Mesenchymal stem cell (in vitro differentiated cells and primary cell): ENCODE measurements around the gene CRELD1.

Source experiments
- DNase-seq: peaks from one replicate; pipeline ENCODE4 v3.0.0-alpha.2; 2013
- H2AFZ ChIP-seq: one replicate; pipeline ENCODE4 v1.6.1; 2013; ENCODE audit warnings: low read depth, mild to moderate bottlenecking, control low read depth, inconsistent platforms, low read length, moderate library complexity
- H2AK5ac ChIP-seq: 2 replicates; pipeline ENCODE4 v1.6.1; 2013; ENCODE audit warnings: low read length, moderate library complexity, mild to moderate bottlenecking, inconsistent platforms; ENCODE audit not compliant: severe bottlenecking
- H2BK120ac ChIP-seq: one replicate; pipeline ENCODE4 v1.6.1; 2013; ENCODE audit warnings: low read depth, mild to moderate bottlenecking, inconsistent platforms, low read length, moderate library complexity
- H2BK12ac ChIP-seq, 2 experiments: one replicate each; pipeline ENCODE4 v1.6.1; 2013; ENCODE audit warnings: inconsistent platforms in 2 of 2, low read length in 2 of 2, mild to moderate bottlenecking in 2 of 2, moderate library complexity in 2 of 2, control low read depth in 1 of 2
- H2BK15ac ChIP-seq: one replicate; pipeline ENCODE4 v1.6.1; 2013; ENCODE audit warnings: mild to moderate bottlenecking, low read depth, inconsistent platforms; ENCODE audit not compliant: poor library complexity, severe bottlenecking
- H2BK5ac ChIP-seq: 2 replicates; pipeline ENCODE4 v1.6.1; 2013; ENCODE audit warnings: low read depth, mild to moderate bottlenecking, low read length, control low read depth, inconsistent platforms; ENCODE audit not compliant: poor library complexity, severe bottlenecking
- H3K14ac ChIP-seq, 2 experiments: one replicate each; pipeline ENCODE4 v1.6.1; 2013; ENCODE audit warnings: inconsistent platforms in 2 of 2, low read length in 2 of 2, control low read depth in 1 of 2, mild to moderate bottlenecking in 1 of 2, moderate library complexity in 1 of 2
- H3K18ac ChIP-seq, 2 experiments: one replicate each; pipeline ENCODE4 v1.6.1; 2013; ENCODE audit warnings: inconsistent platforms in 2 of 2, low read length in 2 of 2, control low read depth in 1 of 2, low read depth in 1 of 2, mild to moderate bottlenecking in 1 of 2
- H3K23ac ChIP-seq, 2 experiments: one replicate each; pipeline ENCODE4 v1.6.1; 2013; ENCODE audit warnings: inconsistent platforms in 2 of 2, low read length in 2 of 2, mild to moderate bottlenecking in 2 of 2, moderate library complexity in 2 of 2, control low read depth in 1 of 2
- H3K27ac ChIP-seq: 2 replicates; pipeline ENCODE4 v1.5.1; 2013; ENCODE audit warnings: mild to moderate bottlenecking, moderate library complexity, low read length, control low read depth, inconsistent platforms; ENCODE audit not compliant: poor library complexity, severe bottlenecking
- H3K27me3 ChIP-seq, 2 experiments: 2 replicates each; pipeline versions ENCODE4 v1.6.1 to v1.7.0; 2013; ENCODE audit warnings: low read length in 2 of 2, mild to moderate bottlenecking in 2 of 2, moderate library complexity in 2 of 2, control low read depth in 1 of 2, inconsistent platforms in 1 of 2; ENCODE audit not compliant: control insufficient read depth in 1 of 2, insufficient read depth in 1 of 2
- H3K36me3 ChIP-seq, 2 experiments: 2 replicates each; pipeline versions ENCODE4 v1.6.1 to v1.7.0; 2013; ENCODE audit warnings: low read length in 2 of 2, control low read depth in 1 of 2, inconsistent platforms in 1 of 2, low read depth in 1 of 2, mild to moderate bottlenecking in 1 of 2; ENCODE audit not compliant: insufficient read depth in 2 of 2, control insufficient read depth in 1 of 2
- H3K4ac ChIP-seq, 2 experiments: one replicate each; pipeline ENCODE4 v1.6.1; 2013; ENCODE audit warnings: inconsistent platforms in 2 of 2, low read length in 2 of 2, mild to moderate bottlenecking in 2 of 2, moderate library complexity in 2 of 2, control low read depth in 1 of 2, low read depth in 1 of 2
- H3K4me1 ChIP-seq: 2 replicates; pipeline ENCODE4 v1.6.1; 2013; ENCODE audit warnings: low read depth, low read length, control low read depth; ENCODE audit not compliant: control insufficient read depth, insufficient read depth
- H3K4me2 ChIP-seq: 2 replicates; pipeline ENCODE4 v1.6.1; 2013; ENCODE audit warnings: low read length, mild to moderate bottlenecking, inconsistent platforms; ENCODE audit not compliant: poor library complexity, severe bottlenecking
- H3K4me3 ChIP-seq, 2 experiments: 2 replicates each; pipeline versions ENCODE4 v1.5.1 to v1.7.0; 2013; ENCODE audit warnings: low read length in 2 of 2, mild to moderate bottlenecking in 2 of 2, control low read depth in 1 of 2, low read depth in 1 of 2; ENCODE audit not compliant: insufficient read depth in 1 of 2
- H3K79me1 ChIP-seq: replicated peaks from 2 replicates; pipeline ENCODE4 v1.6.1; 2013; ENCODE audit warnings: mild to moderate bottlenecking, control low read depth, low read length, inconsistent platforms; ENCODE audit not compliant: poor library complexity, severe bottlenecking
- H3K9ac ChIP-seq: 2 replicates; pipeline ENCODE4 v1.7.0; 2013; ENCODE audit warnings: mild to moderate bottlenecking, low read length, moderate library complexity
- H3K9me3 ChIP-seq: 2 replicates; pipeline ENCODE4 v1.7.0; 2013; ENCODE audit warnings: mild to moderate bottlenecking, low read length; ENCODE audit not compliant: control insufficient read depth
- H4K8ac ChIP-seq: one replicate; pipeline ENCODE4 v1.6.1; 2013; ENCODE audit warnings: inconsistent platforms, mild to moderate bottlenecking, low read length, moderate library complexity
- H4K91ac ChIP-seq: one replicate; pipeline ENCODE4 v1.6.1; 2013; ENCODE audit warnings: mild to moderate bottlenecking, low read length, inconsistent platforms
- WGBS: methylation state at CpG from one replicate; pipeline ENCODE4 v1.1.7; 2013; ENCODE audit warnings: mixed read lengths; 5-methylcytosine and 5-hydroxymethylcytosine counted together

Gene CRELD1

DNA sequence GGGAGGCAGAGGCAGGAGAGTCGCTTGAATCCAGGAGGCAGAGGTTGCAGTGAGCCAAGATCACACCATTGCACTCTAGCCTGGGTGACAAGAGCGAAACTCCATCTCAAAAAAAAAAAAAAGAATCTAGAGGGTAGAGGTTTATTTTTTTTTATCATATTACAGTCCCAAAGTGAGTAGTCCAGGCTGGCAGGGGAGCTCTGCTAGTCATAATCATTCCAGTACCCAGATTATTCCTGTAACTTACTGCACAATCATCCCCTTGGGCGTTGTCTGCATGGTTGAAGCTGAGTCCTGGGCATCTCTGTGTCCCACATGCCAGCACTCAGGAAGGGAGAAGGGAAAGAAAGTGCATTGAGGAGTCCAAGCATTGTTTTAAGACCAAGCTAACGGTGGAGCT lies 8.5 kb downstream of the CRELD1 start:
- Histone ChIP-seq H3K27me3 (no peaks in the 10 kb centered on the region), H2BK5ac (no peak overlapping the region), H2BK12ac (no peak overlapping the region), H3K14ac (no peak overlapping the region), H3K4me1 (peaks cover 24% of the 10 kb centered on the region), H3K23ac (no peak overlapping the region), H3K36me3 (peaks cover 29 to 38% of the 10 kb centered on the region in 2 experiments), H2BK15ac (no peak overlapping the region), H3K9me3 (no peaks in the 10 kb centered on the region), H3K79me1 (peaks cover 10% of the 10 kb centered on the region), H3K27ac (no peak overlapping the region), H3K4ac (no peak overlapping the region), H3K18ac (no peak overlapping the region), H4K8ac (no peak overlapping the region), H3K4me2 (no peak overlapping the region), H2AFZ (no peak overlapping the region), H3K4me3 (no peak overlapping the region), H2AK5ac (no peak overlapping the region), H2BK120ac (no peak overlapping the region), H3K9ac (no peak overlapping the region), H4K91ac (no peak overlapping the region)
- WGBS, result 76% methylated on average over 2 of the region's 4 CpGs
- DNase-seq, result no peak

DNA sequence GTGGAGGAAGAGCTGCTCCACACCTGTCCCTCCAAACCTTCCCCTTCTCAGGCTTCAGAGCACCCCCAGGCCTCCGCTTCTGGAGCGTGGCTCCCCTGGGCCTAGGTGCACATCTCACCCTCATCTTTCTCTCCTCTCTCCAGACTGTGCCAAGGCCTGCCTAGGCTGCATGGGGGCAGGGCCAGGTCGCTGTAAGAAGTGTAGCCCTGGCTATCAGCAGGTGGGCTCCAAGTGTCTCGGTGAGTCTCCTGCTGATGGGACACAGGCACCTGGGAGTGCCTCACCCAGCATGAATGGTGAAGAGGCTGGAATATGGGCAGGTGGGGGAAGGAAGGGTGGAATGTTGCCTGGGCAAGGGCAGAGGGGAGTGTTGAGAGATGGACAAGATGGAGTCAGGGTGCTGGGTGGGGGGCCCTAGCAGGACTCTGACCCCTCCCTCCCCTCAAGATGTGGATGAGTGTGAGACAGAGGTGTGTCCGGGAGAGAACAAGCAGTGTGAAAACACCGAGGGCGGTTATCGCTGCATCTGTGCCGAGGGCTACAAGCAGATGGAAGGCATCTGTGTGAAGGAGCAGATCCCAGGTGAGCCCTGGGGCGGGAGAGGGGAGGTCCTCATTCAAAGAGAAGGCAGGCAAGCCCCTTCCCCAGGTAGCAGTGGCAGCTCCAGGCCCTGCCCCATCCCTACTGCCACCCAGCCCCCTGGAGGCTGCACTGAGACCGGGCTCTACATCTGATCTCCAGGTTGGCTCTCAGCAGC lies 9.5 kb downstream of the CRELD1 start:
- Histone ChIP-seq H4K8ac (no peak overlapping the region), H4K91ac (no peak overlapping the region), H3K9me3 (no peaks in the 10 kb centered on the region), H2AFZ (no peak overlapping the region), H3K9ac (no peak overlapping the region), H3K79me1 (peaks cover 5% of the 10 kb centered on the region), H2BK15ac (no peak overlapping the region), H3K27me3 (no peaks in the 10 kb centered on the region), H3K36me3 (peaks cover 23 to 35% of the 10 kb centered on the region in 2 experiments), H2AK5ac (no peak overlapping the region), H3K14ac (no peak overlapping the region), H3K4me3 (no peak overlapping the region), H3K18ac (no peak overlapping the region), H3K4me1 (peaks cover 25% of the 10 kb centered on the region), H3K23ac (no peak overlapping the region), H2BK120ac (no peak overlapping the region), H2BK12ac (no peak overlapping the region), H2BK5ac (no peak overlapping the region), H3K4ac (no peak overlapping the region), H3K4me2 (no peak overlapping the region), H3K27ac (no peak overlapping the region)
- DNase-seq, result no peak
- 94% methylated on average over 11 of the region's 11 CpGs for WGBS

DNA sequence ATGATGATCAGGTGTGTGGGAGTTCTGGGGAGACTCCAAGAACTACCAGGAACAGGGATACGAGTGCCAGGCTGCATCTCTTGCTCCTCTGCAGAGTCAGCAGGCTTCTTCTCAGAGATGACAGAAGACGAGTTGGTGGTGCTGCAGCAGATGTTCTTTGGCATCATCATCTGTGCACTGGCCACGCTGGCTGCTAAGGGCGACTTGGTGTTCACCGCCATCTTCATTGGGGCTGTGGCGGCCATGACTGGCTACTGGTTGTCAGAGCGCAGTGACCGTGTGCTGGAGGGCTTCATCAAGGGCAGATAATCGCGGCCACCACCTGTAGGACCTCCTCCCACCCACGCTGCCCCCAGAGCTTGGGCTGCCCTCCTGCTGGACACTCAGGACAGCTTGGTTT lies 10.6 kb downstream of the CRELD1 start:
- Histone ChIP-seq H3K23ac (no peak overlapping the region), H4K91ac (no peak overlapping the region), H3K9me3 (no peaks in the 10 kb centered on the region), H2AFZ (no peak overlapping the region), H3K9ac (no peak overlapping the region), H3K27ac (no peak overlapping the region), H3K4me1 (peaks cover 25% of the 10 kb centered on the region), H2BK12ac (no peak overlapping the region), H2BK120ac (no peak overlapping the region), H3K14ac (no peak overlapping the region), H3K79me1 (peaks cover 6% of the 10 kb centered on the region), H4K8ac (no peak overlapping the region), H2BK15ac (no peak overlapping the region), H2BK5ac (no peak overlapping the region), H3K4me3 (no peak overlapping the region), H3K27me3 (no peaks in the 10 kb centered on the region), H3K4ac (no peak overlapping the region), H3K4me2 (no peak overlapping the region), H3K36me3 (peaks cover 30 to 40% of the 10 kb centered on the region in 2 experiments), H2AK5ac (no peak overlapping the region), H3K18ac (no peak overlapping the region)
- WGBS, result 97% methylated on average over 9 of the region's 11 CpGs
- DNase-seq, result no peak

DNA sequence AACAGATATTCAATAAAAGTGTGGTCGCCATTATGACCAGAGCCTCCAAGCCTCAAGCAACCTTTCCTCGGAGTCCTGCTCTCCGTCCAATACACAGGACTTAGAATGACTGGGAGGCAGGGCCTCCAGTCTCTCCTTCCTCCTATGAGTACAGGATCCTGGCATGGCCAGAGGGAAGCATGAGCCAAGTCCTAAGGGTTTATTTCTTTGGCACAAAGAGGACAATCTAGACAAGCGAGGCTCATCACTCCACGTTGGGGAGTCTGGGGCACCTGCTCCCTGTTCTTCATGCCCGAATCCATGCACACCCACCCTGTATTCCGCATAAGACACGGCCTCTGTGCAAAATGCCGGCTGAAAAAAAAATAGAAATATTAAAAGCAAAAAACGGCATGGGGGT lies 11.7 kb downstream of the CRELD1 start:
- H2AK5ac ChIP-seq, result no peak overlapping the region
- peaks cover 36 to 48% of the 10 kb centered on the region in 2 experiments for H3K36me3 ChIP-seq
- H2AFZ ChIP-seq, result no peak overlapping the region
- no peak overlapping the region for H4K8ac ChIP-seq
- no peak overlapping the region for H3K4me2 ChIP-seq
- no peak overlapping the region for H2BK5ac ChIP-seq
- WGBS, result 95% methylated on average over 10 of the region's 10 CpGs
- peak overlapping the region in 1 of 2 experiments; percentile 87 for H3K4me3 ChIP-seq
- H3K9me3 ChIP-seq, result no peaks in the 10 kb centered on the region
- no peak overlapping the region for H2BK15ac ChIP-seq
- DNase-seq, result no peak
- H3K79me1 ChIP-seq, result peaks cover 6% of the 10 kb centered on the region
- no peak overlapping the region for H3K18ac ChIP-seq
- H2BK12ac ChIP-seq, result no peak overlapping the region
- no peak overlapping the region for H3K14ac ChIP-seq
- no peak overlapping the region for H4K91ac ChIP-seq
- peak overlapping the region in 1 of 2 experiments; percentile 49 for H3K23ac ChIP-seq
- no peak overlapping the region for H3K27ac ChIP-seq
- no peaks in the 10 kb centered on the region for H3K27me3 ChIP-seq
- H2BK120ac ChIP-seq, result no peak overlapping the region
- peak overlapping the region; percentile 88 for H3K9ac ChIP-seq
- peaks cover 25% of the 10 kb centered on the region for H3K4me1 ChIP-seq
- no peak overlapping the region for H3K4ac ChIP-seq
